GM04503 (cell line): Measurements from ENCODE around the gene PLB1.

Experiments used
- DNase-seq: peaks from one replicate; pipeline ENCODE4 v3.0.0-alpha.2; 2012; ENCODE audit warnings: low read depth

The PLB1 gene

DNA sequence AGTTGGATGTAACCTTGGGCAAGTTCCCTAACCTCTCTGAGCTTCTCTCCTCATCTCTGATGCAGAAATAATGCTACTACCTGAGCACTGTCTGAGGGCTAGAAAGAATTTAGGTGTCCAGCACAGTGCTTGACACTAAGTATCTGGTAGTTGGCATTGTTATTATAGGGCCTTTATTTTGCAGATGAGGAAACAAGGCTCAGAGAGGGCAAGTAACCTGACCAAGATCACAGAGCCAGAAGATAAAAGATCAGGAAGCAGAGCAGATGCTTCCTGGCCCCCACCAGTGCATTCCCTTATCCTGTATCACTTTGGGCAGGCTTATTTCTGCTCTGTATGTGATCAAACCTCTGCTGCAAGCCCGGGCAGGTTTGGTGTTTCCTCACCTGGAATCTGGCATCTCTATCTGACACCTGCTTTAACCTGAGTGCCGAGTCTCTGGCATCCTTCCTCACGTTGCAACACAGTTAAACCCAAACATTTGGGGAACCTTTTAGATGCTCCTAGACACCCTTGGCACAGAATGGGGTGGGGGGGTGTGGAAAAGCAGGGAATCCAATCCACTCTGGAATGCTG is 69.9 kb downstream of the PLB1 start:
- no peak for DNase-seq

GRCh38 chr2:28566521-28567041 is 70.7 kb downstream of the PLB1 start:
- DNase-seq = no peak

DNA sequence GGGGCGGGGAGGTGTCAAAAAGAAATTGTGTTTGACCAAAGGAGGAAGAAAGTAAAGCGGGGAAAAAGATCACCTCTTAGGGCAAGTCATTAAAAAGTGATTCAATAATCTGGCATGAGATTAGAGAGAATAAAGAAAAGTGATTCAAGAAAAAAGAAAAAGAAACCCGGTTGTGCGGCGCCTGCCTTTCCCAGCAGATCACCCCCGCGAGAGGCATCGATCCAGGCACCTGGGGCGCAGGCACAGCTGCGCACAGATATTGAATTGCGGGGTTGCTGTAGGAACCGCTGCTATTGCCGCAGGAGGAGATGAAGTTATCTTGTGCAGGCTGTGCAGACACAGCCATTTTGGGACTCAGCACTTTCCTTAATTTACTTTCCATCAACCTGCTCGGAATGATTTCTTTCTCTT is 71.2 kb downstream of the PLB1 start:
- DNase-seq = no peak

GRCh38 chr2:28568036-28568435 is 72.2 kb downstream of the PLB1 start:
- no peak for DNase-seq

DNA sequence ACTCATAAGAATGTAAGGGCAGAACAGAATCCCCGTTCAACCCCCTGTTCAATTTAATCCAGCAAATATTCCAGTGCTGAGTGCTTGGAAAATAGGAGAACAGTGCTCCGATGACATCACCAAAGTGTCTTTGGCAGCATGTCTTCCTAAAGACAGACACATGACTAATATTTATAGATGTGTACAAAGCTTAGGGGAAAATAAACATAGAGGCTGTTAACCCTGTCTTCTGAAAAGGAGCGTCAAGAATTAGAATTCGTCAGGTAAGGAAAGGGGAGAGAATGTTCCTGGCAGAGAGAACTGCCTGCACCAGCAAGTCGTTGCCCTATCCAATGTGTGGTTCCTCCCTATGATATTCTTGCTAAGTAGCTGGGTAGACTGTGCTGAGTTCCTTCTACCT is 72.7 kb downstream of the PLB1 start:
- DNase-seq = no peak

- DNase-seq = no peak
Measured at GRCh38 chr2:28570431-28570830, 74.6 kb downstream of the PLB1 start.

DNA sequence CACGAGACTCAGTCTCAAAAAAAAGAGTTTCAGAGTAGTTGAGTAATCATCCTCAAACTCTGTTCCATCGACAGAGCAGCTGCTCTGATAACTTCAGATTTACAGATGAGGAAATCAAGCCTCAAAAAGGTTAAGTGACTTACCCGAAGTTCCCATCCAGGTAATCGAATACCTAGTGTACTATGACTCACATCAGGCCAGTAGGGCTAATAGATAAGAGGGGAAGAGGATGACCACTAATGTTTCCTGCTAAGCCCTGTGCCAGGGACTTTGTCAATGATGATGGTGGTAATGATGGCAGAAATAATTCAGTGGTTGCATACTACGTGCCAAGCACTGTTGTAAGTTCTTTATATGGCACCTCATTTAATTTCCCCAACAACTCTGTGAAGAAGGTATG is 80.9 kb downstream of the PLB1 start:
- DNase-seq = no peak

GRCh38 chr2:28577791-28578680 is 82.2 kb downstream of the PLB1 start:
- DNase-seq = no peak

DNA sequence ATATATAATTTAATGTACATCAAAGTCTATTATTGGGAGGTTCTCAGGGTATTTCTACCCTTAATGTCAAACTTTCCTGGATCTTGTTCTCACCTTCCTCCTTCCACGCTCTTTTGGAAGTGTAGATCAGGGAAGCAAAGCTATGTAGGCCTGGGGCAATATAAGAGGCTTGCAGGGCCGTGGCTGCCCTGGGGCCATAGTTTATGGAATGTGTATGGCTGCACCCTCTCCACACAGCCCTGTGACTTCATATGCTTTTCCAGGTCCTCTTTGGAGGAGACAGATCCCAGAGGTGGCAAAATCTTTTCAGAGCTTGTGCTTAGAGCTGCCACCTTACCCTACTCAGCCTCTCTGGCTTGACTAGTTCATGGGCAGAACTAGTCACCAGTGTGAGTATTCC is 82.9 kb downstream of the PLB1 start:
- DNase-seq = no peak

DNA sequence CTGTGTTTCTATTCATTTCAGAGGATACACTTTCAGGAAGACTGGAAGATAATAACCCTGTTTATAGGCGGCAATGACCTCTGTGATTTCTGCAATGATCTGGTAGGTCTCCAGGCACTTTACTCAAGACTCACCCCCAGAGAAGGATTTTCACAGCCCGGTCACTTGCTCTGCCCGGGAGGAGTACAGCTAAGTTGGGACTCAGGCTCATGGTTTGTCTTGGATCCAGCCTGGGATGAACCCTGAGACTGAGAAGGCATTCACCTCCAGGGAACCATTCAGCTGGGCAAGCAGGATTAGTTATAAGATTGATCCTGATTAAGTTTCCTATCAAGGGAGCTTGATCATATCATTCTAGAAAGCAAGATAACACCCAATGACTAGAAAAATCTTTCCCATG is 83.7 kb downstream of the PLB1 start:
- DNase-seq = no peak

DNA sequence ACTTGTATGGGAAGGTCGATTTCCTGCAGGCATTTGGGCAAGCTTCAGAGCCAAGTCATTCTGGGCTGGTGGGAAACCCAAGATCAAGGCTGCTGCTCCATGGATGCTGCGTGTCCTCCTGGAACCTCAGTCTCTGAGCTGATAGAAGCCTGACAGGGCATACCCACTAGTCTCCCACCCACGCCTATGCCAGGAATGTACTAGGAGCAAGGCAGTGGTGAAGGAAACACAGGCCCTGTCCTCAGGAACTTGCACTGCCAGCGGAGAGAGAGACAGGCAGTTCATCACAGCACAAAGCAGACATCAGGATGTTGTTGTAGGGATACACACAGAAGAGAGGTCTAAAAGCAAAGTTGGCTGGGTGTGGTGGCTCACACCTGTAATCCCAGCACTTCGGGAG is 84.2 kb downstream of the PLB1 start:
- no peak for DNase-seq

DNA sequence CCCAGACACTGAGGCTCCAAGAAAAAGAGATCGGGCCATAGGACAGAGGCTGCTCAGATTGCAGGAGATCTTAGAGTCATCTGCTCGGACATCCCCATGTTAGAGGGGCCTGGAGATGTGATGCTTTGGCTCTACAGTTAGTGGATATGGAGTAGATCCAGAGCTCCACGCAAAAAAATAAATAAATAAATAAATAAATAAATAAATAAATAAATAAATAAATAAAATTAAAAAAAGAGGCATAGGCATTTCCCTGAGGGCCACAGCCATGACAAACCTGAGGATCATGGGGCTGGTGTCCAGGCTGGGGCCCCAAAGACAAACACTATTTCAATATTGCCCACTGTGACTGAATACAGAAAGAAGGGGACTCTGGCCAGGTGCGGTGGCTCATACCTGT is 85.5 kb downstream of the PLB1 start:
- no peak for DNase-seq

DNA sequence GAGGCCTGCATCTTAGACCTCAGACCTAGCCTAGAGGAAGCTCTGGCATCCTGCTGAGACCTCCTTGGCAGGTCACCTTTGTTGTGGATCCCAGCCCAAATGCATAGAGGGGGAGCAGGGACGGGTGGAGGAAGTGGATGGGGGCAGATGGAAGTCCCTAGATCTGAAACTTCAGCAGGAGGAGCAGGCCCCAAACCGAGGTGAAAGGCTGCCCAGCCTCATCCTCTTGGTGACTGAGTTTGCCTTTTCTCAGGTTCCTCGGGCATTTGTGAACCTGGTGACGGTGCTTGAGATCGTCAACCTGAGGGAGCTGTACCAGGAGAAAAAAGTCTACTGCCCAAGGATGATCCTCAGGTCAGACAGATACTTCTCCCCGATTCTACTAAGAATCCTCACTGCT is 86.3 kb downstream of the PLB1 start:
- no peak for DNase-seq

DNA sequence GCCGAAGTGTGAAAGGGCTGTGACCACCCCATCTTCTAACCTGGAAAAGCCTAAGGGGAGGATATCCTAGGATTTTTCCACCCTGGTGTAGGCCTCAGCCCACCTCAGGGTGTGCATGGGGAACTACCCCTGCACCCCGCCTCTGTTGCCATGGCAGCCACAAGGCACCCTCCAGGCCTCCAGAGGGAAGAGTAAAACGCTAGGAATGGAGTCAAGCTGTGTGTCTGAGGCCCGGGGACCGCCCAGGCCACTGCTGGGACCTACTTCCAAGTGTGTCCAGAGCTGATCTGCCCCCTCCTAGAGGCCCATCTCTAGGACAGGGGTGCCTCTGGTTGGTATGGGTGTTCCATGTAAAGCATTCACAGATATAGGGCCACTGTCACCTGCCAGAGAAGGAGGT is 86.7 kb downstream of the PLB1 start:
- DNase-seq = no peak

DNA sequence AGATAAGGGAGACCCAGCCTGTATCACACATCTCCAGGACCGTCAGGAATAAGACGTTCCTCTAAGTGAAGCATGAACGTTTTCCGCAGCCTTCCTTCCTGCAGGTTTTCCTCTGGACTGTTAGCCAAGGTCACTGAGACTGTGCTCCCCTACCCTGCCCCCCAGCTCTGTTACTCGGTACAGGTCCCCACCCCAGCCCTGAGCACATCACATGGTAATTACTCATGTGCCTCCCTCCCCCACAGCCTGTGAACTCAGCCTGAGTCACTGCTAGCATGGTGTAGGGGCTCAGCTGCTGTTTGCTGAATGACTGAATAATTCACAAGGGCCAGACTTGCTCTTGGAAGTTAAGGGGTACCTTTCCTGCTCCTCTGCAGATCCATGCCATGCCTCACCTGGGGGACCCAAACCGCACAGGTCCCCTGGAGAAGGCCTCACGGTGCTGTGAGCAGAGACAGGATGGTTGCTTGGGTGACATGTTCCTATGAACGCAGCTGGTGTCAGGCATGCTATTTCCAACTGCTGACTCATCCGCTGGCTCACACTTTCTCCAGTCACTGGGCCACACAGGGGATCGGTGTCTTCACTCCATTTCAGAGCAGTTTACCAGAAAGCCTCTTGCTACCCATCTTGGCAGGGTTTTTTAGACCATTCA is 88.2 kb downstream of the PLB1 start:
- peak; percentile 81 for DNase-seq

DNA sequence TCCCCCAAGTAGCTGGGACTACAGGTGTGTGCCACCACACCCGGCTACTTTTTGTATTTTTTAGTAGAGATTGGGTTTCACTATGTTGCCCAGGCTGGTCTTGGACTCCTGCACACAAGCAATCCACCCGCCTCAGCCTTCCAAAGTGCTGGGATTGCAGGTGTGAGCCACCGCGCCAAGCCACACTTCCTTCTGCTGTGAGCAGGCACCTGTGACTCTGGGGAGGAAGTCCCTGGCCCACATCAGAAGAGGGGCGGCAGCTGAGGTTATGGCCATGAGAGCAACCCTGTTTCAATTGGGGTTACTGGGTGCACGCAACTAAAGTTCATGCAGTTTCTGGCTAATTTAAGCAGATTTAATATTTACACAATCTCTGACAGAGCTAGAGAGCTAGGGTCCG is 91.0 kb downstream of the PLB1 start:
- DNase-seq = no peak

DNA sequence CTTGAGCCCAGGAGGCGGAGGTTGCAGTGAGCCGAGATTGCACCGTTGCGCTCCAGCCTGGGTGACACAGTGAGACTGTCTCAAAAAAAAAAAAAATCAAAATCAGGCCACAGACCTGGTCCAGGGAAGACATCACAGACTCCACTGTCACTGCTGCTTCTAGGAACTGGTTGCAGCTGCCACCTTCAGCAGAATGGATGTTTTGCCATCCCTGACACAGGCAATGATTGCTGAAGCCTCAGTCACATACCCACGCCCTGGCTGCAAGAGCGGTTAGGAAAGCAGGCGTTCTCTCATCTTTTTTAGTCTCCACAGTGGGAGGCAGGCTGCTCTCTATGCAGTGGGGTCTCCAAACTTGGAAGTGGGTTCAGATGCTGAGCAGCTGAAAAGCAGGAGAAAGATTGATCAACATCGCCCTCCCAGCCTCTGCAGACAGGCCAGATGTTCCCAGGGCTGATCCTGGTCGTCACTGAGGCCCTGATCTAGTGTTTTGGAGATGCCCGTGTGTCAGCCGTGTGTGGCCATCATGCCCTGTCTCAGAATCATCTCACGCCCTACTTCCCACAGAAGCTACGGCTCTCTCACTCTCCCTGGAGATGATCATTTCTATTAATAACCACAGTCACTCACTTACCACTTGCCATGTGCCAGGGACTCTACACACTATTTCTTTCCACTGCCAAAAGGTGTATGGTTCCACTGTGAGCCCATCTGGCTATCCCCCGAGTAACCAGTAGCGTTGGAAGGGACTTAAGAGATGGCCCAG is 91.8 kb downstream of the PLB1 start:
- no peak for DNase-seq

- no peak for DNase-seq
Measured at GRCh38 chr2:28588292-28588670, 92.4 kb downstream of the PLB1 start.

GRCh38 chr2:28589746-28590463 is 94.0 kb downstream of the PLB1 start:
- DNase-seq = no peak

DNA sequence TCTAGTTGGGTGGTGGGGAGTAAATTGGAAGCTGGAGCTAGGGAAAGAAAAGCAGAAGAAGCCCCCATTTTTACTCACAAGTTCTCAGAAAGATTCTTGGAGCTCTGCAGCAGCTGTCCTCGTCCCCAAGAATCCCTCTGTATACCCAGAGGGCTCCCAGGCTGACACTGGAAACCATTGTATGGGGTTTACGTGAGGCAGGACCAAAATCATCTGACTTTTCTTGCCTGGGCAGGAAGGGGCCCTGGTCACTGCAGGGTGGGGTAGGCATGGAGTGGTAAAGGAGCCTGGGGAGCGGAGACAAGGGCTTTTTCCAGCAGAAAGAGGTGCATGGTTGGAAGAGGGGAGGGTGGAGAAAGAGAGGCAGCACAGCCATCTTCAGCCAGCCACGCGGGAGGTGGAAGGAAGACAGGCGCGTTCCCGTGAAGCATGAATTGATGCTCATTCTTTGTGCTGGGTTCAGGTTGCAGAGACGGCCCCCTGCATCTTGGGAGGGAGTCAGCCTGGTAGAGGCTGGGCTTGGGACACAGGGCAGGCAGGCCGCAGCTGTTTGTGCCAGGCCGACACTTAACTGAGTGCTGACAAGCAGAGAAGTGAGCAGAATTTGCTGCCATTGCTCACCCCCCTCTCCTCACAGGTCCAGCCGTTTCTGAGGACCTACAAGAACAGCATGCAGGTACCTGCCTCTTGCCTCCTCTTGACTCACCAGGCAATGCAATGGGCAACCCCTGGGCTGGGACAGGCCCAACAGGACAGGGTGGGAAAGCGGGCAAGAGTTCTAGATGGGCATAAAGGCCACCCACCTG is 94.8 kb downstream of the PLB1 start:
- DNase-seq = no peak
